ENCODE measurements around the gene PRIM2. TPM values are rescaled to one million over a fixed set of nuclear protein-coding genes. Genes with fewer than 3 reads are reported as not detected.
"Not testable (repeated sequence)": the region's sequence is repeated elsewhere in the genome, so short reads cannot be mapped to it uniquely, and the experiment has no call there.

Gene PRIM2, protein sequence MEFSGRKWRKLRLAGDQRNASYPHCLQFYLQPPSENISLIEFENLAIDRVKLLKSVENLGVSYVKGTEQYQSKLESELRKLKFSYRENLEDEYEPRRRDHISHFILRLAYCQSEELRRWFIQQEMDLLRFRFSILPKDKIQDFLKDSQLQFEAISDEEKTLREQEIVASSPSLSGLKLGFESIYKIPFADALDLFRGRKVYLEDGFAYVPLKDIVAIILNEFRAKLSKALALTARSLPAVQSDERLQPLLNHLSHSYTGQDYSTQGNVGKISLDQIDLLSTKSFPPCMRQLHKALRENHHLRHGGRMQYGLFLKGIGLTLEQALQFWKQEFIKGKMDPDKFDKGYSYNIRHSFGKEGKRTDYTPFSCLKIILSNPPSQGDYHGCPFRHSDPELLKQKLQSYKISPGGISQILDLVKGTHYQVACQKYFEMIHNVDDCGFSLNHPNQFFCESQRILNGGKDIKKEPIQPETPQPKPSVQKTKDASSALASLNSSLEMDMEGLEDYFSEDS
- total RNA-seq, result 4.2 TPM
- long read RNA-seq, partial matches to known transcripts, result 0 of 3 reads
- long read RNA-seq, other reads (novel, unspliced or antisense), result 0 of 3 reads

DNA sequence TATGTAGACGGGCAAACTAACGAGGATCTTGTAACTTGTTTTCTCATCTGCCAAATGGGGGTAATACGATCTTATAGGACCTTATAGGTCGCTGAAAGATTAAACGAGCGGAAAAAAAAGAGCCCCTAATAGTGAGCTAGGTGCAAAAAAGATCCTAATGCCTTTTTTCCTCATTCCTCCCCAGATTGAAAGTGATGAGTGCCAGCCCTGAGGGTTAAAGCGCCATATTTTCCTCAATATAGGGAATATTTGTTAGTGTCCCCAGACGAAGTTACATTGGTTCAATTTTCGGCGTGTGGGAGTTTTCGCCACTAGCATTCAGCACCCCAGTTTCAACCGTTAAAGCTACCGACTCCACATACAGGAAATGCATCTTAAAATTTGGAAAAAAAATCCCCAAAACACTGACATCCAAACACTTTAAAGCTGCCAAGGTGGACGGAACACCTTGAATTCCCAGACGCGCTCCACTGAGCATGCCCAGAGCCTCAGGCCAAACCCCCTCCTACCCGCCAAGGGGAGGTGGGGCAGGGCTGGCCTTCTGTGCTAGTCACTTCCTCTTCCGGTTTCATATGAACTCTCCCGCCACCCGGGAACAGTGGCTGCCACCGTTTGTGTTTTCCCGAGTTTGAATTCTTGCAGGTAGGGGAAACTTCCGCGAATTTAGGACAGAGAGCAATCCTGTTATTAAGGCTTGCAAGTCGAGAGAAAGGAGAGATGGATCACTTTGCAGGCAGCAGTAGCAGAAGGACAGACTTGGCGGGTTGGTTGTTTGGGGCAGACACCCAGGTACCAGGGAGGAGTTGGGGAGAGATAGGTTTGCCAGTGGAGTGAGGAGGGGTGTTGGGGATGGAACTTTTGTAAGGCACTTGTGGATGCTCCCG lies at the start of gene PRIM2:
Gene PRIM2 (plus strand): TSS at position 571 of the 884 bp plus-strand sequence. CDS start 816 bp downstream, outside the sequence.
- intact Hi-C loops (cut with DNase I), result loop anchor here (1.0 to 10.0 kb wide), 5 partner anchors 95 to 410 kb away; partner anchors contain the start of genes BAG2, KIAA1586 and RAB23
- DNase-seq (ENCODE audit: missing footprints) (peak; percentile 91), ATAC-seq (peak; percentile 99)

DNA sequence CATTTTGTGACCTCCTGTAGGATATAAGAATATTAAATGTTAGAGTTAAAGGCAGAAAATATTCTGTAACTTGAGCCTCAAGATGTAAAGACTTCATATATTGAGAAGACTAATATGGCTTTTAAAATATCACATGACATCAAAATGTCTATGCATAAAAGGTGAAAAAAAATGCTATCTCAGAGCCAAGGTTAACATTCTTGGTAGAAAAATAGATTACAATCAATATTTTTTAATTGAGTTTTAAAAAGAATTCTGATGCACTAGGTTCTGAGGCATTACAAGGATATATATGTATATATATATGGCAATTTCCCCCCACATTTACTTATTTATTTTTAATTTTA lies 49.2 kb upstream of the PRIM2 start:
- intact Hi-C loops (cut with DNase I), result no loop called here
- no peak for ATAC-seq
- no peak for DNase-seq (ENCODE audit: missing footprints)

DNA sequence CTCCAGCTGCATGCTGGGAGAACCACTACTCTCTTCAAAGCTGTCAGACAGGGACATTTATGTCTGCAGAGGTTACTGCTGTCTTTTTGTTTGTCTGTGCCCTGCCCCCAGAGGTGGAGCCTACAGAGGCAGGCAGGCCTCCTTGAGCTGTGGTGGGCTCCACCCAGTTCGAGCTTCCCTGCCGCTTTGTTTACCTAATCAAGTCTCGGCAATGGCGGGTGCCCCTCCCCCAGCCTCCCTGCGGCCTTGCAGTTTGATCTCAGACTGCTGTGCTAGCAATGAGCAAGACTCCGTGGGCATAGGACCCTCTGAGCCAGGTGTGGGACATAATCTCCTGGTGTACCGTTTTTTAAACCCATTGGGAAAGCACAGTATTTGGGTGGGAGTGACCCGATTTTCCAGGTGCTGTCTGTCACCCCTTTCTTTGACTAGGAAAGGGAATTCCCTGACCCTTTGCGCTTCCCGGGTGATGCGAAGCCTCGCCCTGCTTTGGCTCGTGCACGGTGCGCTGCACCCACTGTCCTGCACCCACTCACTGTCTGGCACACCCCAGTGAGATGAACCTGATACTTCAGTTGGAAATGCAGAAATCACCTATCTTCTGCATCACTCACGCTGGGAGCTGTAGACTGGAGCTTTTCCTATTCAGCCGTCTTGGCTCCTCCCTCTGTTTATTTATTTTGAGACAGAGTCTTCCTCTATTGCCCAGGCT lies 43.2 kb upstream of the PRIM2 start:
- ATAC-seq; intact Hi-C loops (cut with DNase I): not testable (repeated sequence)

DNA sequence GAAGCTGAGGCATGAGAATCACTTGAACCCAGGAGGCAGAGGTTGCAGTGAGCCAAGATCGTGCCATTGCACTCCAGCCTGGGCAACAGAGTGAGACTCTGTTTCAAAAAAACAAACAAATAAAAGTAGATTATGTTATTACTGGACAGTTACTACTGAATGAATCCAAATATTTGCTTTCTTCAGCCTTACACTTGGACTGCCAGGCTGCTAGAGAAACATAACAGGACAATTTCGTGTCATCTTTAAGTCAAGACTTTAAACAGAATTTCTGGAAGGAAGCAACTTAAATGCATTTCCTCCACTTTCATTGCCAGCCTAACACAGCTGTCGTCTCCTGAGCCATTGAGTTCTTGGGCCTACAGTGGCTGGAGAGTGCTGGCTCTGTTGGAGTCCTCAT lies 42.0 kb upstream of the PRIM2 start:
- DNase-seq (ENCODE audit: missing footprints), result no peak
- ATAC-seq, result no peak
- intact Hi-C loops (cut with DNase I), result no loop called here

More for the DNA sequence above, 43.2 kb upstream of the PRIM2 start:
- DNase-seq (ENCODE audit: missing footprints), result not testable (repeated sequence)

DNA sequence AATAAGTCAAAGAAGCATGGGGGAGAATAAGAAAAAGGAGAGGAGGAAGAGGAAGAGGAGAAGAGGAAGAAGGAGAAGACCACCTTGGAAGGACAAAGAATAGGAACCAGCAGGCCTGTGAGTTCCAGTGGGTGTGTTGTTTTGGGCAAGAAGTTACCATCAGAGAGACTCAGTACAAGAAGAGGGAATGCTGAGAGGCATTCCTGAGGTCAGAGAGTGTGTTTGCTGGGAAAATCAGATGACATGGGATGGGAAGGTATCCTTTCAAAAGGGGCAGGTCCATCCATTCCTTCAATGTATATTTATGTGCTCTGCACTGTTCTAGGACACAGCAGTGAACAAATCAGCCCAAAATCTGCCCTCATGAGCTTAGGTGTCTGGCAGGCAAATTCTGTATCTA lies 40.5 kb upstream of the PRIM2 start:
- intact Hi-C loops (cut with DNase I), result no loop called here
- DNase-seq (ENCODE audit: missing footprints), result no peak
- ATAC-seq, result no peak

DNA sequence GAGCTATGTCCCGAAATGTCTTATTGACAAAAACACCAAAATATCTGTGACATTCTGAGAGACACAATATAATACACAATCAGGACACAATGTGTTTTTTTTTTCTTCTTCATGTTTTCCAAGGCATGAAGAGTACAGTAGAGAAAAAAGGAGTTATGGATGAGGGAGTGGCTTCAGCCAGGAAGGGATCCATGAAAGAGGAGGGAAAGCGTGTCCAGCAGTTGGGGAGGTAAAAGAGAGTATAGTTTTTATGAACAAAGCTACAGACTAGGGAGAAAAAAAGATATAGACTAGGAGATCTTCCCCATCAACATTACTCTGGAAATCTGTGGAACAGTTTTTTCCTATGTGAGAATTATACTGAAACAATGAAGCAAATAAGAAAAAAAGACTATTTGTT lies 38.9 kb upstream of the PRIM2 start:
- ATAC-seq (no peak), DNase-seq (ENCODE audit: missing footprints) (no peak)
- intact Hi-C loops (cut with DNase I), result no loop called here

DNA sequence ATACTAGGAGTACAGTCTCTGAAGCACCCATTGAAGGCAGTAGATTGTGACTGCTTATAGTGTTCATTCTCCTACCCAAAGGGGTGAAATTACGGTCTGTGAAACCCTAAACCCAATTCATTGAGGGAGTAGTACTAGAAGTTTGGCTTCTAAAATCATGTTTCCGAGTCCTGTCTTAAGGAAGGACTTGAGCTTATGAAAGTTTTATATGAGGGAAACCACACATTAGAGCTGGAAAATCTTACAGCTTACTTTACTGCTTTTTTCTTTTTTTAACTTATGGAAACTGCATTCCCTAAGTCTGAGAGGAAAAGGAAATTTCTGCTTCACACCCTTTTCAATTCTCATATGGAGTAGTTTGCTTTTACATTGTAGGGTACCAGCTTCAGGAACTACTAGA lies 38.4 kb upstream of the PRIM2 start:
- intact Hi-C loops (cut with DNase I), result no loop called here
- DNase-seq (ENCODE audit: missing footprints) (no peak), ATAC-seq (no peak)

DNA sequence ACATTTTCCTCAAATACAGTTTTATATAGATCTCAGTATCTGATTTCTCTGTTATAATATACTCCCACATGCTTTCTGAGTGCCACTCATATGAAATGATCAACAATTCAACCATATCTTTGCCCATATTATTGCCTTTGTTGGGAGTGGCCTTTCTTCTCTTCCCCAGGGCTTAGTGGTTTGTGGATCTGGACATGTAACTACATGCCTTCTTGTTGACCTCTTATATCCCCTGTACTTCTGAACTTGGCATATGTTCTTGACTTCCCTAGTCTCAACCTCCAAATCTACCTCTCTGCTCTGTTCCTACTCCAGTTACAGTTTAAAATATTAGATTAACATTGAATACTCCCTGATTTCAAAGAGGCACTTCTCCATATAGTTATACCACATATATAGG lies 34.3 kb upstream of the PRIM2 start:
- intact Hi-C loops (cut with DNase I), result no loop called here
- DNase-seq (ENCODE audit: missing footprints), result no peak
- ATAC-seq, result no peak

DNA sequence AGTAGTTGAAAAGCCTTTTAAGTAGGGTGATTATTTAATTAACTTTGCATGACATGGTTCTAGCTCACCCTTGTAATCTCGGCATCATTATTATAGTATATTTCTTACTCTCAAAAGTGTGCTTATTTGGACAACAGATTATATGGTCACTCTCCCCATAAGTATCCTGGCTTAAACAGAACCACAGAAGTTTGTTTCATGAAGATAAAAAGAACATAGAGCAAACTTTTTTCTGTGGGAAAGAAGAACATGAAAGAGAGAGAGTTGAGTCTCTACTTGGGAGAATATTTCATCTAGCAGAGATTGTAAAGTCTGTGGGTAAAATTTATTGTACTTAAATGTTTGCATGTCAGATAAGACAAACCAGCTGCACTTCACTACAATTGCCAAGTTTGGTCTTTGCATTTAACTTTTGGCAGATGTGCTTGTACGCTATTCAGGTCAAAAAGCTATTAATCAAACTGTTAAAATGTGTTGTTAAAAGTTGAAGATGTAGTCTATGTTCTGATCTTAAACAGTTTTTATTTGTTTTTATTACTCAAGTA lies 33.4 kb upstream of the PRIM2 start:
- no peak for DNase-seq (ENCODE audit: missing footprints)
- intact Hi-C loops (cut with DNase I), result no loop called here
- ATAC-seq, result no peak

DNA sequence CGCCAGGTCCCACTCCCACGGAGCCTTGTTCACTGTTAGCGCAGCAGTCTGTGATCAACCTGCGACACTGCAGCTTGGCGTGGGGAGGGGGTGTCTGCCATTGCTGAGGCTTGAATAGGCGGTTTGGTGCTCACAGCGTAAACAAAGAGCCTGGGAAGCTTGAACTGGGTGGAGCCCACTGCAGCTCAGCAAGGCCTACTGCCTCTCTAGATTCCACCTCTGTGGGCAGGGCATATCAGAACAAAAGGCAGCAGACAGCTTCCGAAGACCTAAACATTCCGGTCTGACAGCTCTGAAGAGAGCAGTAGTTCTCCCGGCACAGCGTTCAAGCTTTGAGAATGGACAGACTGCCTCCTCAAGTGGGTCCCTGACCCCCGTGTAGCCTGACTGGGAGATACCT lies 29.3 kb upstream of the PRIM2 start:
- not testable (repeated sequence) for DNase-seq (ENCODE audit: missing footprints)

DNA sequence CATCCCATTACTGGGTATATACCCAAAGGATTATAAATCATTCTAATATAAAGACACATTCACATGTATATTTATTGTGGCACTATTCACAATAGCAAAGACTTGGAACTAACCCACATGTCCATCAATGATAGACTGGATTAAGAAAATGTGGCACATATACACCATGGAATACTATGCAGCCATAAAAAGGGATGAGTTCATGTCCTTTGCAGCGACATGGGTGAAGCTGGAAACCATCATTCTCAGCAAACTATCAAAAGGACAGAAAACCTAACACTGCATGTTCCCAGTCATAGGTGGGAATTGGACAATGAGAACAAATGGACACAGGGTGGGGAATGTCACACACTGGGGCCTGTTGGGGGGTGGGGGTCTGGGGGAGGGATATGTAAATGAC lies 24.0 kb upstream of the PRIM2 start:
- ATAC-seq; DNase-seq (ENCODE audit: missing footprints); intact Hi-C loops (cut with DNase I): not testable (repeated sequence)

More for the DNA sequence above, 29.3 kb upstream of the PRIM2 start:
- intact Hi-C loops (cut with DNase I); ATAC-seq: not testable (repeated sequence)

DNA sequence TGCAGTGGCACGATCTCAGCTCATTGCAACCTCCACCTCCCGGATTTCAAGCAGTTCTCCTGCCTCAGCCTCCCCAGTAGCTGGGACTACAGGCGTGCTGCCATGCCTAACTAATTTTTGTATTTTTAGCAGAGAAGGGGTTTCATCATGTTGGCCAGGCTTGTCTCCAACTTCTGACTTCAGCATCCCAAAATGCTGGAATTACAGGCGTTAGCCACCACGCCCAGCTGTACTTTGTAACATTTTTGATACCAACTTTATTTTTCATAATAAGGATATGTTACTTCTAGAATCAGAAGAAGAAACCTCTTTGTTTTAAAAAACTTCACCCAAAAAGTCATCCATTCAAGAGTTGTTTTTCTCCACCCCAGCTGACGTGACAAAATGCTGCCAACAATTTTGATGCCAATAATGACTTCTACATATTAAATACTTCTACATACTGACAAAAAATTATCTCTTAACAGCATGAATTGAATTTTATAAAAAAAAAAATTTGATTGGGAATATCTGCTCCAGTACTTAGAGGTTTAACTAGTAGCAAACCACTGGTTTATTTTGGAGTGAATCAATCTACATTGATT lies 22.5 kb upstream of the PRIM2 start:
- DNase-seq (ENCODE audit: missing footprints), result no peak
- peak; percentile 78 for ATAC-seq
- intact Hi-C loops (cut with DNase I), result no loop called here

DNA sequence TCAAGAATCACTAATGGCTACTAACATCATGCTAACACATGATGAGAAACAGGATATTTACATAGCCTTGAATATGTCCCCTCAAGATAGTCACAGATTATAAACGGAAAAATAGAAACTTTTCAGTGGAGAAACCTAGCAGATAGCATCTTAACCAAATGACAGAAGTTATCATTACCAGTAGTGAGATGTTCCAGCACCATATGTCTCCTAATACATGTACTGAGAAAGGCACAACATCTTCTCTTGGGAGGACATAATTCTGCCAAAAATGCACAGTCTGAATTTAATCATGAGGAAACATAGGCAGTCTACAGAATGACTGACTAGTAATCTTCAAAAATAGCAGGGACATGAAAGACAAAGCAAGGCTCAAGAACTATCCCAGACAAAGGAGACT lies 19.9 kb upstream of the PRIM2 start:
- intact Hi-C loops (cut with DNase I), result no loop called here
- no peak for DNase-seq (ENCODE audit: missing footprints)
- no peak for ATAC-seq

DNA sequence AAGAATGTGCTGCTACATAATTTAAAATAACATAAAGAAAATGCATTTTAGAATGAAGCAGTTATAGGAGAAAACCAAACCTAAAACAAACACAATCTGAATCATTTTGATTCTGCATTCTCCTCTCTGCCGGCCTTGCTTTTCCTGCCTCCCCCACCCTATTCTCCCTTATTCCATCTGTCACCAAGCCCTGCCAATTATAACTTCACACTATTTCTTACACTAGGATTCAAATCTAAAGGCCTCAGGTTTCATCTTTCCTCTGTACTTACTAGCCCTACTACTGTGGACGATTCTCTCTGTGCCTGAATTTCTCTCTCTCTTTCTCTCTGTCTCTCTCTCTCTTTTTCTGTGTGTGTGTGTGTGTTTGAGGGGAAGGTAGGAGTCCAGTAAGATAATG lies 18.7 kb upstream of the PRIM2 start:
- ATAC-seq (no peak), DNase-seq (ENCODE audit: missing footprints) (no peak)
- intact Hi-C loops (cut with DNase I), result no loop called here

DNA sequence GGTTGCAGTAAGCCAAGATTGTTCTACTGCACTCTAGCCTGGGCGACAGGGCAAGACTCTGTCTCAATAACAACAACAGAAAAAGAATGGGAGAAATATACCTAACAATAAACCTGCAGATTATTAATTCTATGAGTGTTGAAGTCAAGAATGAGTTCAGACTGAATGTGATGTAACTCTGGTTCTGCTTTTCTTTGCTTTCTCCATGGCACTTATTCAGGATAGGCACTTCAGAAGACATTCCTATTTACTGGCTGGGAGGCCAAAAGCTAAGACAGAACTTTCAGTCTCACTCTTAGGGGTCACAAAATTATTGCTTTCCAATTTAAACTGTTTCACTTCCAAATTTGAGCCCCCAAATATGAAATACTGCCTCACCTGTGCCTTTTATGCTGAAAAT lies 15.7 kb upstream of the PRIM2 start:
- DNase-seq (ENCODE audit: missing footprints), result no peak
- ATAC-seq, result no peak
- intact Hi-C loops (cut with DNase I), result no loop called here

DNA sequence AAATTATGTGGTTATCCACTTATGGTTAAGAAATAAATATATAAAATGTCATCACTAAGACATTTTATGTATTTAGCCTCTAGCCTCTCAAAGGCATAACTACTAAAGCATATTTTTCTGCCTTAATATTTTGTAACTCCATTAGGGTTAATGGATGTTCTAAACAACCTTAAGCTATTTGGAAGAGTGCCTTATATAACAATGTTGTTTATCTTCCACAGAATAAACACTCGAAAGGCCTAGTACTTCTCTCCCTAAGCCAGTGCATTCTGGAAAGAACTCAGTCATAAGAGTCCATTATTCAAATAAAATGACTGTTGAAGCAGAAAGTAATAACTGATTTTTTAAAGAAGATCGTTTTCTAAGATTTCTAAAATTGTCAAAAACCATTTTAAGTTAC lies 15.0 kb upstream of the PRIM2 start:
- ATAC-seq (no peak), DNase-seq (ENCODE audit: missing footprints) (no peak)
- intact Hi-C loops (cut with DNase I), result no loop called here

DNA sequence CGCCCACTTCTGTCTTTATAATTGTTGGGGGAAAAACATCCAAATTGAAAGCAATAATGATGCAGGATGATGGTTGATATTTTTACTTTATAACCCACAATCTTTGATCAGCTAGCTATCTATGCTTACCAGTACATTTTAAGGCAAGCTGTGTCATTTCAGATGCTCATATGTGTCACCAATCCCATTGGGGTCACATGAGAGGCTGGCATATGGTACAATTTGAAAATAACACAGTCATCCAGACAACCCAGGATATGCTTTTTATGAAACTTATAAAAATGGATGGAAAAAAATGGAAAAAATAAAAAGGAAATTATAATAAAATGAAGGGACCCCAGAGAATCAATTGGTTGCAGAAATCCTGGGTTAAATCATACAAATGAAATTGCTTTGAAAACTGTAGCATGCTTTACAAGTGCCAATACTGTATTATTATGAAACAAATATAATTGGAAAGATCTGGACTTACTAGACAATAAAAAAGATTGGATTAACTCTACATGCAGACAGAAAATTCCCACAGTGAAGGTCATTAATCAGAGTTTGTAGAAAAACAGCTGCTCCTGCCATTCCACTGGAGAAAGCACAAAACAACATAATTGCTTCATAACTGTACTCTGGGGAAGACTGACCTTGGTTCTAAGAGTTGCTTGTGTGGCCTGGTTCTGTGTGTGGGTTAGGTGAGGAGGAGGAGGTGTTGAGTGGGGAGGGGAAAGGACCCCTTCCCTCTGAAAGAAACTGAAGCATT lies 13.3 kb upstream of the PRIM2 start:
- ATAC-seq (peak; percentile 89), DNase-seq (ENCODE audit: missing footprints) (no peak)
- intact Hi-C loops (cut with DNase I), result no loop called here

DNA sequence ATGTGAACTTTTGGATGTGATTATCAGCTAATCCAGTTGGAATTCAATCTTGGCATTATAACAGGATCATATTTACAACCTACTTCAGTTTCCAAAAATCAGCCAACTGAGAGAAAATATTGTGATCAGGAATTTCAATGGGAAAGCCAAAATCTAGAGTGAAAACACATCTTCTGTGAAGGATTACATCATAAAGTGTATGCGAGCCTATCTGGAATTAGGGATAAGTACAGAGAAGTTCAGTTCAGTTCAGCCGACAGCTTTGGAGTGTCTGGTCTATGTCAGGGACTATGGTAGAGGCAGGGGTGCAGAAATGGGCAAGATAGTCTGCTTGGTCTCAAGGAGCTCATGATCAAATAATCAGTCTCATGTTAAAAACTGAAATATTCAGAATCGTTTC lies 12.3 kb upstream of the PRIM2 start:
- peak; percentile 94 for ATAC-seq
- no peak for DNase-seq (ENCODE audit: missing footprints)
- intact Hi-C loops (cut with DNase I), result no loop called here

All from Right ventricle myocardium inferior (tissue), 1 donor.